Stimulated activated CD8-positive, alpha-beta memory T cell treated with anti-CD3 and anti-CD28 coated beads, Interleukin-4, amount 100 ng/mL, for 1 hour (primary cell): ENCODE data around the gene GPR139.

Experiments
- DNase-seq, 2 donors: peaks; one replicate each; pipeline ENCODE4 v3.0.0-alpha.2; 2020; ENCODE audit warnings: low read depth in 2 of 2, low spot score in 1 of 2

The GPR139 gene

GRCh38 chr16:19991614-19992013, 82.1 kb downstream of the GPR139 start:
- no peak for DNase-seq

- no peak for DNase-seq
These were observed 89.6 kb downstream of the GPR139 start for GRCh38 chr16:19984135-19984534.
